H9 (cell line): ENCODE measurements around the gene ATP6V1B1. TPM values are rescaled to one million over a fixed set of nuclear protein-coding genes. Genes with fewer than 3 reads are reported as not detected.

Experiments used
- total RNA-seq: library from RNA; stranded (reverse); gene quantifications from 2 replicates; pipeline ENCODE4 v1.2.1, GENCODE V29; 2021

ATP6V1B1 gene
- total RNA-seq, 1 experiment from 2014 or later = not detected

Other genes starting within 250 kb of the ATP6V1B1 start
- gene ADD2, start 167.7 kb upstream of the ATP6V1B1 start, total RNA-seq = 124 TPM in 2 replicates
- not detected in 2 replicates for gene FIGLA, start 145.3 kb upstream of the ATP6V1B1 start, total RNA-seq
- gene CLEC4F, start 115.3 kb upstream of the ATP6V1B1 start, total RNA-seq = not detected in 2 replicates
- not detected in 2 replicates for gene CD207, start 100.1 kb upstream of the ATP6V1B1 start, total RNA-seq
- gene VAX2, start 35.3 kb upstream of the ATP6V1B1 start, total RNA-seq = not detected in 2 replicates
- gene ANKRD53, start 42.7 kb downstream of the ATP6V1B1 start, total RNA-seq = 0.28 and 0.88 TPM in 2 replicates
- 19.2 and 23.9 TPM in 2 replicates for gene TEX261, start 59.0 kb downstream of the ATP6V1B1 start, total RNA-seq
- gene NAGK, start 132.7 kb downstream of the ATP6V1B1 start, total RNA-seq = 74.4 and 75.1 TPM in 2 replicates
- gene MCEE, start 194.3 kb downstream of the ATP6V1B1 start, total RNA-seq = 12.5 and 13.7 TPM in 2 replicates
- gene MPHOSPH10, start 194.7 kb downstream of the ATP6V1B1 start, total RNA-seq = 42.1 and 45.6 TPM in 2 replicates